BE2C (cell line): ENCODE results near the gene PRPF19.

Source experiments
- DNase-seq: peaks from one replicate; pipeline ENCODE4 v3.0.0-alpha.2; 2020
- H3K27me3 ChIP-seq: fragments of 250-450 bp; sonication (Bioruptor Pico); 2 replicates; pipeline ENCODE4 v1.5.1; 2020; ENCODE audit warnings: mild to moderate bottlenecking
- H3K36me3 ChIP-seq: fragments of 250-450 bp; sonication (Bioruptor Pico); 2 replicates; pipeline ENCODE4 v1.5.1; 2020; ENCODE audit warnings: mild to moderate bottlenecking
- H3K4me1 ChIP-seq: fragments of 250-450 bp; sonication (Bioruptor Pico); 2 replicates; pipeline ENCODE4 v1.5.1; 2020
- H3K4me3 ChIP-seq: 2 replicates; pipeline ENCODE4 v1.5.1; 2011; ENCODE audit warnings: low read depth, low read length
- H3K9me3 ChIP-seq: fragments of 250-450 bp; sonication (Bioruptor Pico); 2 replicates; pipeline ENCODE4 v1.5.1; 2020
- CTCF ChIP-seq: IDR thresholded peaks from 2 replicates; pipeline ENCODE4 v1.5.1; 2012; ENCODE audit warnings: mild to moderate bottlenecking, low read depth, low read length

Gene PRPF19

GRCh38 chr11:60844045-60844869 lies 62.1 kb downstream of the PRPF19 start:
- no peaks in the 10 kb centered on the region for H3K9me3 ChIP-seq
- H3K4me3 ChIP-seq: peak overlapping the region; percentile 82
- TF ChIP-seq CTCF: no peak
- H3K4me1 ChIP-seq: no peaks in the 10 kb centered on the region
- no peak for DNase-seq
- no peaks in the 10 kb centered on the region for H3K27me3 ChIP-seq
- peaks cover 9% of the 10 kb centered on the region; the same call in 1 of the 2 replicates for H3K36me3 ChIP-seq

- Histone ChIP-seq H3K9me3 (no peaks in the 10 kb centered on the region), H3K27me3 (no peaks in the 10 kb centered on the region), H3K4me3 (peak overlapping the region; percentile 82), H3K4me1 (no peaks in the 10 kb centered on the region), H3K36me3 (peaks cover 5% of the 10 kb centered on the region; the same call in 1 of the 2 replicates)
- no peak for DNase-seq
- TF ChIP-seq CTCF: no peak
Observed at GRCh38 chr11:60842668-60843600, 63.5 kb downstream of the PRPF19 start.

GRCh38 chr11:60841797-60842667 lies 64.4 kb downstream of the PRPF19 start, which contains the start of gene CCDC86:
TSS of gene CCDC86 (plus strand) at chr11:60842113. CDS start at chr11:60842125, 12 bp downstream.
- Histone ChIP-seq H3K36me3 (peaks cover 5% of the 10 kb centered on the region; the same call in 1 of the 2 replicates), H3K4me1 (no peaks in the 10 kb centered on the region), H3K9me3 (no peaks in the 10 kb centered on the region), H3K27me3 (no peaks in the 10 kb centered on the region), H3K4me3 (peak within 1 kb of the TSS; percentile 82)
- DNase-seq: peak; percentile 91
- TF ChIP-seq CTCF: no peak
